ENCODE measurements around the gene GPR135. TPM values are rescaled to one million over a fixed set of nuclear protein-coding genes. Genes with fewer than 3 reads are reported as not detected.

The GPR135 gene
- total RNA-seq, 4 donors from 2014 or later: 4.4 to 12.6 (median 6.7) TPM

DNA sequence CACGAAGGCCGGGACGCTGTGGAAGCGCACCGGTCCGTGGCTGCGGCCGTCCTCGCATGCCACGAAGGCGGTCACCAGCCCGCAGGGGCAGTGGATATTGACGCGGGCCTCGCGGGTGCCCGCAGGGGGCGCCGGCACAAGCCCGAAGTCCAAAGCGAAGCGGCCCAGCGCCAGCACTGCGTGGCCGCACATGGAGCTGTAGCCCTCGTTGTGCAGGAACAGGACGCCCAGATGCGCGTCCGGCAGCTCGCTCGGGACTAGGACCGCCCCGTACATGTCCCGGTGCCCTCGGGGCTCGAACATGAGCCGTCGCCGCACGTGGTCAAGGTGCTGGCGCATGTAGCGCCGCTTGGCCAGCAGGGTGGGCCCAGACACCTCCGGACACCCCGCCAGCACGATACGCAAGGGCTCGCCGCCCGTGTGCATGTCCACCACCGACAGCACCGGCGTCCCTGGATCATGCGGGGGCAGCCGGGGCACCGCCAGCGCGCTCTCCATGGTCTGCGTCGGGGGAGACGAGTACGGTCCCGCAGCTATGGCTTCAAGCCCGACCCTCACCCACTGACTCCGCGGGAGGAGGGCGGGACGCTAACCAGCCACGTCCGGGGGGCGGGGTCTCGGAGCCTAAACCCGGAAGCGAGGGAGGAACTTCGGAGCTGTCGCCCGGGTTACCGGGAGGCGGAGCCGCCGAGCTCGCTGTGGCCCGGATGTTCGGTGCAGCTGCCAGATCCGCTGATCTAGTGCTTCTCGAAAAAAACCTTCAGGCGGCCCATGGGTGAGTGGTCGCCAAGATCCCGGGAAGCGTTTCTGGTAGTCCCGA, 18.8 kb upstream of the GPR135 start, which contains the start of the genes JKAMP and L3HYPDH:
Gene JKAMP (plus strand): TSS at position 699 of the 820 bp plus-strand sequence. CDS start 73 bp downstream, at position 772.
Gene L3HYPDH (minus strand): TSS at position 590 of the 820 bp plus-strand sequence. CDS start 92 bp downstream, at position 498.
- Histone ChIP-seq H3K9me3 (no peaks in the 10 kb centered on the region), H3K27me3 (no peaks in the 10 kb centered on the region), H3K36me3 (peaks cover 0 to 16% of the 10 kb centered on the region in 2 donors), H3K27ac (peak within 1 kb of the TSS; percentile 87 to 96 (median 94)), H3K4me1 (peaks cover 0 to 78% (median 35%) of the 10 kb centered on the region in 3 donors), H3K4me3 (peak within 1 kb of the TSS; percentile 62 to 83)
- no CpG with 5 or more reads among the region's 92 CpGs for WGBS, 2 donors (ENCODE audit: low coverage in 1 of 2)
- TF ChIP-seq, protein P1, sequence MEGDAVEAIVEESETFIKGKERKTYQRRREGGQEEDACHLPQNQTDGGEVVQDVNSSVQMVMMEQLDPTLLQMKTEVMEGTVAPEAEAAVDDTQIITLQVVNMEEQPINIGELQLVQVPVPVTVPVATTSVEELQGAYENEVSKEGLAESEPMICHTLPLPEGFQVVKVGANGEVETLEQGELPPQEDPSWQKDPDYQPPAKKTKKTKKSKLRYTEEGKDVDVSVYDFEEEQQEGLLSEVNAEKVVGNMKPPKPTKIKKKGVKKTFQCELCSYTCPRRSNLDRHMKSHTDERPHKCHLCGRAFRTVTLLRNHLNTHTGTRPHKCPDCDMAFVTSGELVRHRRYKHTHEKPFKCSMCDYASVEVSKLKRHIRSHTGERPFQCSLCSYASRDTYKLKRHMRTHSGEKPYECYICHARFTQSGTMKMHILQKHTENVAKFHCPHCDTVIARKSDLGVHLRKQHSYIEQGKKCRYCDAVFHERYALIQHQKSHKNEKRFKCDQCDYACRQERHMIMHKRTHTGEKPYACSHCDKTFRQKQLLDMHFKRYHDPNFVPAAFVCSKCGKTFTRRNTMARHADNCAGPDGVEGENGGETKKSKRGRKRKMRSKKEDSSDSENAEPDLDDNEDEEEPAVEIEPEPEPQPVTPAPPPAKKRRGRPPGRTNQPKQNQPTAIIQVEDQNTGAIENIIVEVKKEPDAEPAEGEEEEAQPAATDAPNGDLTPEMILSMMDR (IDR thresholded peaks at IDR 0.05): peak; percentile 16 to 83 (median 55)
- TF ChIP-seq POLR2AphosphoS5 (IDR thresholded peaks at IDR 0.05): peak; percentile 90
- no peak for TF ChIP-seq EP300 (IDR thresholded peaks at IDR 0.05)
- peak; percentile 74 to 77 for TF ChIP-seq POLR2A (IDR thresholded peaks at IDR 0.05)
- ATAC-seq: peak; percentile 95

DNA sequence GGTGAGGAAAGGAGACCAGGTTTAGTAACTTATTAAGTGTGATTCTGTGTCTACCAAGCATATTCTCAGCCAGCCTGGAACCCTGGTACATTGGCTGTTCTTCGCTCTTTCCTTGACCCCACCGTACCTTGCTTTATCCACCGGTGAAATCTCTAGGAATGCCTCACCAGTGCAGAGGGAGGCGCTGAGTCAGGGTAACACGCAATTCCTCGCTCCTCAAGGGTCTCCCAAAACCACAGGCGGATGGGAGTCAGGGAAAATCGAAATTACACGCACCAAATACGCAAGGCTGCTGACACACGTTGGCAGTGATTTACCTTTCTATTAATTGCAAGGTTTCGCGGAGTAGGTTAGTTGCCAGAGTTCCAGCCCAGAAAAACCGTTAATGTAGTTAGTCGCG, 18.2 kb upstream of the GPR135 start:
- peaks cover 0 to 74% (median 35%) of the 10 kb centered on the region in 3 donors for H3K4me1 ChIP-seq
- TF ChIP-seq POLR2AphosphoS5 (IDR thresholded peaks at IDR 0.05) (no peak), EP300 (IDR thresholded peaks at IDR 0.05) (no peak), POLR2A (IDR thresholded peaks at IDR 0.05) (no peak)
- TF ChIP-seq, protein P1 (IDR thresholded peaks at IDR 0.05): no peak
- peak overlapping the region; percentile 87 to 96 (median 94) for H3K27ac ChIP-seq
- H3K27me3 ChIP-seq: no peaks in the 10 kb centered on the region
- no peak for ATAC-seq
- peak overlapping the region; percentile 62 to 83 for H3K4me3 ChIP-seq
- H3K9me3 ChIP-seq: no peaks in the 10 kb centered on the region
- H3K36me3 ChIP-seq: peaks cover 0 to 12% of the 10 kb centered on the region in 2 donors
- WGBS, 2 donors (ENCODE audit: low coverage in 1 of 2): 0% methylated on average over 11 of the region's 16 CpGs; no CpG with 5 or more reads in 1 of the 2 donors

DNA sequence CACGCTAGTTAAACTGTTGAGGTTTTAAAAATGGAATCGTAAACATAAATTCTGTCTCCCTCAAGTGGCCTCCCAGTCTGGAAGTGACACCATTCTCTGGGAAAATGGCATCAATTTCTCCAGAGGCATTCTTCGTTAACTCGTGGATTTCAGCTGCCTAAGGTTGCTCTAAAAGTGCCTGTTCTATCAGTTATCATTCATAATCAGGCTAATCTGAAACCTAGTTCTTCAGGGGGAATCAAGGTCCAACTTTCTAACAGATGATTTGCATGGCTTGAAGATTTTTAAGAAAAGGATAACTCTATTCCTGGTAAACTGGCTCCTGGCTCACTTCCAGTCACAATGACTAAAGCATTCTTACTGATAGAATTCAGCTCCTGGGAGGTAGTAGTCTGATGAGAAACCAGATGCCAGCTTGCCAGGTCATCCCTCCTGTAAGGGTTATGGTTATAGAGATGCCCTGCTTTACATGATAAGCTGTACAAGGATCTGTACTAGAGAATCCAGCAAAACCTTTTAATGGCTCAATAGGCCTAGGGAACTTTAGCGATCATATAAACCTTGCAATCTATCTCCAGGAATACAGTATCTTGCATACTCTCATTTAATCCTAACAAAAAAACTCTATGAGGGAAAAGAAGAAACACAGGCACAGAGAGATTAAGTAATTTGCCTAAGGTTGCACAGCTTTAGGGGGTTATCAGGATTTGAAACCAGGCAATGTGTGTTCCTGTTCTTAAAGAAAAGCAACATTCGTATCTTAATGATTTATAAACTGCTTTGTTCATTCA, 17.6 kb upstream of the GPR135 start:
- H3K4me1 ChIP-seq: peaks cover 0 to 68% (median 35%) of the 10 kb centered on the region in 3 donors

DNA sequence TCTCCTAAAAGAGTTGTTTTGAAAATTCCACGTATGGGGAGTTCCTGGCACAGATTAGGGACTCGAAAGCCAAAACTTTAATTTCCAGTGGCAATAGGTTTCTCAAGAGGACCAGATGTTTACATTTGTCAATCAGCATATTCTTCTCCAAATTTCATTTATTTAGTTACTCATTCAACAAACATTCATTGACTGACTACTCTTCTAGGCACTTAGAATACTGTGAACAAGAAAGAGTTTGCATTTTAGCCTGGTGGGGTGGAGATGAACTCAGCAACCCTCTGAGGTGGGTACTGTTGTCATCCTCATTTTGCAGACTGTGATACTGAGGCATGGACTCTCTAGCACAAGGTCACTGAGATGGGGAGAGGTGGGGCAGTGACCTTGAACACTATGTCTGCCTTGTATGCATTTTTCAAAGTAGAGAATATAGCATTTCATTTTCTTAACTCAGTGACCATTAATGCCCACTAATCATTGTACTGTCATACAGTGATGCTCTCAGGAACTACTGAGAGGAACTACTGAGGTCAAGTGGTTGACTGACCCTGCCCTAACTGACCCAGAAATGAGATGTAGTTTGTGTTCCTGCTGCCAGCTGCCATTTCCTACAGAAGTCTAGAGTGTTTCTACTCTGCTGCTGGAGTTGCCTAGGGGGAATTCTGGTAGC, 16.8 kb upstream of the GPR135 start:
- Histone ChIP-seq H3K9me3 (no peaks in the 10 kb centered on the region), H3K27ac (peak overlapping the region; percentile 87 to 96 (median 94)), H3K4me1 (peaks cover 0 to 67% (median 35%) of the 10 kb centered on the region in 3 donors), H3K4me3 (peak overlapping the region in 1 of 2 donors; percentile 83), H3K27me3 (no peaks in the 10 kb centered on the region), H3K36me3 (peaks cover 0 to 7% of the 10 kb centered on the region in 2 donors)
- no peak for TF ChIP-seq EP300 (IDR thresholded peaks at IDR 0.05)
- peak; percentile 78 for TF ChIP-seq POLR2AphosphoS5 (IDR thresholded peaks at IDR 0.05)
- TF ChIP-seq, protein P1 (IDR thresholded peaks at IDR 0.05): no peak
- no peak for TF ChIP-seq POLR2A (IDR thresholded peaks at IDR 0.05)
- no peak for ATAC-seq
- 23 to 34% methylated on average over 2 of the region's 2 CpGs for WGBS, 2 donors (ENCODE audit: low coverage in 1 of 2)

More for the DNA sequence above, 17.6 kb upstream of the GPR135 start:
- no peak for TF ChIP-seq POLR2A (IDR thresholded peaks at IDR 0.05)
- peak; percentile 32 for TF ChIP-seq POLR2AphosphoS5 (IDR thresholded peaks at IDR 0.05)
- TF ChIP-seq EP300 (IDR thresholded peaks at IDR 0.05): no peak
- TF ChIP-seq, protein P1 (IDR thresholded peaks at IDR 0.05): no peak
- peaks cover 0 to 10% of the 10 kb centered on the region in 2 donors for H3K36me3 ChIP-seq
- no peaks in the 10 kb centered on the region for H3K9me3 ChIP-seq
- no peaks in the 10 kb centered on the region for H3K27me3 ChIP-seq
- H3K27ac ChIP-seq: peak overlapping the region; percentile 87 to 96 (median 94)
- WGBS, 2 donors (ENCODE audit: low coverage in 1 of 2): 39 to 50% methylated on average over 5 of the region's 6 CpGs
- peak overlapping the region; percentile 62 to 83 for H3K4me3 ChIP-seq
- no peak for ATAC-seq

Data from gastroesophageal sphincter (tissue), 4 donors.